Fibroblast of skin of abdomen (primary cell): ENCODE data around the gene ABLIM1.

Experiments
- DNase-seq: peaks from one replicate; pipeline ENCODE4 v3.0.0-alpha.2; 2013

ABLIM1 gene

DNA sequence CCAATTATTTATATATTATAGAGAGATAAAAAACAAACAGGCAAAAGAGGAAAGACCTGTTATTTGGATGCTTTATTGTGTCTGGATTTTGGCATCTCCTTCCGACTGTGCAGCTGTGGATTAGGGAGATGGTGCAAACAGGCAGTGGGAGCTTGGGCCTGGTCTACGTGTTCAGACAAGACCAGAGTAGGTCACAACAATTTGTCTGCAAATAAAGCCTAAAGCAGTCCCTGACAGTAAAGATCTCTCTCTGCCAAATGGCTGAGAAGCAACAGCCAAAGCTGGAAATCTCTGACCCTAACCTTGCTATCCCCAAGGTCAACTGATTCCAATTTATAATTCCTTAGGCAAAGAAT is 82.0 kb downstream of the ABLIM1 start:
- no peak for DNase-seq

DNA sequence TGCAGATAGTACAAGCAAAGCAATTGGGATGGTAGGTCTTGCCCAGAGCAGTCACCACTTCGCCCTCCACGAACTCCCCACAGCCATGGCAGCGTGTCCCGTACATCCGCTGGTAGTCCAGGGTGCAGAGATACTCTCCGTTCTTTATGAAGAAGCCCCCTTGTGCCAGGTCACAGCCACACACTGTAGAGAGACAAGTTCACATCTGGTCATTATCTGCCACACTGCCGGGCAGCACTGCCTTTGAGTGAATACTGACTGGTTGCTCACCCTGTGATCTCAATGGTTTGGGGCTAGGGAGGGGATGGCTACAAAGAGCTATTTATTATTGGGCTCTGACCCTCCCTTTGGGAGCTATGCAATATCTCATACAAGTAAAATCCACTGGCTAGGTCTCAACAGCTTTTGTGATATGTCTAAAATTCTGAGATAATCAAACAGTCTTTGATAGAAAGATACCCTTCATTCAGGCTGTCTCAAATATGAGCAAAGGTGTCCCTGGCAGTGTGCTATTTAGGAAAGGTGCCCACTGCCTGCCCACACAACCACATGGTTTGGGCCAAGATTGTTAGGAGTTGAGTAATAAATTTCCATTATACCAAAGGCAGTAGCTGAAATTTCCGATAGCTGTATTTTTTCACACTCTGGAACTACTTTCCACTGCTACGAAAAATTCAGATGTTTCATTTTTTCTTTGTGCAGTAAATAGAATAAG is 82.5 kb downstream of the ABLIM1 start:
- no peak for DNase-seq

DNA sequence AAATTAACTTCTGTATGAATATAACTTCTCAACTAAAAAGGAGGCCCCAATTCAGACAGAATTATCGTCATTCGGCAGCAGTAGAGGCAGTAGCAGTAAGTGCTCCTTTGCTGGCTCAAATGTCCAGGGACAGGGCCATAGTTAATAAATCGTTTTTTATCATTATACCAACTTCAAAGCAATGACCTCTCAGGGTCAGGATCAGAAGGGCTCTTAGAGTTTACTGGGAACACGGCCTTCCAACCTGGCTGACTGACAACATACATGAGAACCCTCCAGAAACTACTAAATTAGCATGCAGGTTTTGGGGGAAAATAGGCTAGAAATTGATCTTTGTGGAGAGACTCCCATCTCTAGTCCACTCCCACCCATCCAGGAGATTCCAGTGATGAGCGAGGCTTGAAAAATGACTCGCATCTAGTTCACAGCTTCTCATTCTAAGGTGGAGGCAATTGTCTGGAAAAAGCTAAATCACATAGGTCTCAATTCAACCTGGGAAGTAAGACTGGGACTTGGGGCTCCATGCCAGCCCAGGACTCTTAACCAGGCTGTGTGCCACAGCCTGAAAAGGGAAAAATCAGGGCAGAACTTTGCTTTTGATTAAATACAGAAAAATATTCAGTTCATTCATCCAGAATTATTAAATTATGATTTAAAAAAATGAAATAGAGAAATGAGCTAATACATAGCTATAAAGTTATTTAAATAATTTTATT is 84.6 kb downstream of the ABLIM1 start:
- no peak for DNase-seq

DNA sequence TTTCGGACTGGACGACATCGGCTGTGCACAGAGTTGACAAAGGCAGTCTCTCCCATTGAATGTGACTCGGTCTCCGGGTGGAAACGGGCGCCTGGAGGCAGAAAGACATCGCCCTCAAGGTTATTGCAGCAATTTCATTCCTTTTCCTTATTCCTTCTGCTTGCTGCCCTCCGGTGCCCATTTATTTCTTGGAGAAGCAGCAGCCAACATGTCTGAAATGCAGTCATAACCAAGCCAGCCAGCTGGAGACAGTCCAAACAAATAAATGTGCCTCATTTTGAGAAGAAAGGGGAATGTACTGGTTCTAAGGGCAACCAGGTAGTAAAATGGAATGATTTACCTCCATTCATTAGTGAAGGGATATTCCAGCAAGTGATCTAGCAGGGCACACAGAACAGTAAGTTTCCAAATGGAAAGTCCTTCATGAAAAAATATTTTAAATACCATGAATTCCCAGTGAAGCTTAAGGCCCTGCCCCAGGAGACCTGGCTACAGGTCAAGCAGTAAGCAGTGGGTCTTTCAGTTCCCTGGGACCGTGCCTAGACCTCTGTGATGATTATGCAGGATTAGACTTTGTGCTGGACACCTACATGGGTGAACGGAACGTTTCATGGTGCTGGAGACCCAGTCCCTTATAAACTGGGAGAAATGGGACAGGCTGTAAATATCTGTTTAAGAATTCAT is 86.6 kb downstream of the ABLIM1 start:
- no peak for DNase-seq

DNA sequence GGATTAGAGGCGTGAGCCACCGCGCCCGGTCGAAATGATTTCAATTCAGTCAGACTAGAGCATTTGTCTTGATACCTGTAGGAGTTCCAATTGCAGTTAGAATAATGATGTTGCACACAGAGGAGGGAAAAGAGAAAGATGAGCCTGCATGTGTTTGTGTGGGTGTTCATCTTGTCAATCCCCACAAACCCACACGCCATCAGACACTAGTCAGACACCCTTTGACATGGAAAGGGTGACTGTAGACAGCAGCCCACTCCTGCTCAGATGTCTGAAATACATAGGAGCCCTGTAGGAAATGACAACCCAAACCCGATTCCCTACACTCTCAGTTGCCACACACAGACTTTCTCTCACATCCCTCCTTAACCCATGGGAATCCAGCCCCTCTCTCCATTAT is 92.0 kb downstream of the ABLIM1 start:
- no peak for DNase-seq

DNA sequence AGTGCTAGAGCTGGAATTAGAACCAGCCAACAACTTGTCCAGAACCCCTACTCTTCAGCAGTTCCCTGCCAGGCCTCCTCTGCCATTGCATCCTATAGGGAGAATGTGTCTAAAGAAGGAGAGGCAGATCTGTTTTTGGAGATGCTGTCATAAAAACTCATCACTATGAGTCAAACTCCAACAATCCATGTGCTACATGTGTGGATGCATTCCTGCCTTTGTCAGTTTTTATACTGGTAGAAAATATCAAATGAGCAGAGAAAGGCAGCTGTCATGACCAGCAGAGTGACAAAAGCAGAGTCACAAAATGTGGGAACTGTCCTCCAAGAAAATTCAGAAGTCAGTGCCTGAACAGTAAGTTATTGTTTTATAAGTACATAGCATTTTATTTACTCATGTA is 93.0 kb downstream of the ABLIM1 start:
- peak; percentile 78 for DNase-seq

DNA sequence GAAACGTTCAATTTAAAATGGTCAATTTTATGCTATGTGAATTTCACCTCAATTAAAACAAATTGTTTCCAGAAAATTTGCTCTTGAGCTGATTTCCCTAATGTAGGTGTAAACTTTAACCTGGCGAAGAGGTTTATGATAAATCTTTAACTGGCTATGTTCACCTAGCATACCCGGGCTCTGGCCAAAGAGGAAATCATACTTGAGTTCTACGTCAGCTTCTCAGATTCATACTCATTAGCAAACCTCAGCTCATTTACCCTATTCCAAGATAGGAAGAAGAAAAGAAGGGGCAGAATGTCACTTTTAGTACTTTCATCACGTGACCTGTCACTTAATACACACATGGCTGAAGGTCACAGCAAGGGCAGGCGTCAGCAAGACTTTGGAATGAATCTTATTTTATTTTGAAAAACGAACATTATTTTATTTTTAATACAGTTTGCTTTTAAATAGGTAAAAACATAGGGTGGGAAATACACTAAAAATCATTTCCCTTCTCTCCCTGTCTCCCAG is 97.0 kb downstream of the ABLIM1 start:
- DNase-seq = no peak

DNA sequence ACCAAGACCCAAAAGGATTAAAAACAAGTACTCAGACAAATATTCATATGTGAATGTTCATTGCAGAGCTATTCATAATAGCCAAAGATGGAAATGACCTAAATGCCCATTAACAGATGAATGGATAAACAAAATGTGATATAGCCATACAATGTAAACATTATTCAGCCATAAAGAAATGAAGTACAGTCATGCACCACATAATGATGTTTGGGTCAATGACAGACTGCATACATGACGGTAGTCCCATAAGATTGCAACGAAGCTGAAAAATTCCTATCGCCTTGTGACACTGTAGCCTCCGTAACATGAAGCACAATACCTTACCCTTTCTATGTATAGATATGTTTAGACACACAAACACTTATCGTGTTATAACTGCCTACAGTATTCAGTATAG is 97.9 kb downstream of the ABLIM1 start:
- no peak for DNase-seq

DNA sequence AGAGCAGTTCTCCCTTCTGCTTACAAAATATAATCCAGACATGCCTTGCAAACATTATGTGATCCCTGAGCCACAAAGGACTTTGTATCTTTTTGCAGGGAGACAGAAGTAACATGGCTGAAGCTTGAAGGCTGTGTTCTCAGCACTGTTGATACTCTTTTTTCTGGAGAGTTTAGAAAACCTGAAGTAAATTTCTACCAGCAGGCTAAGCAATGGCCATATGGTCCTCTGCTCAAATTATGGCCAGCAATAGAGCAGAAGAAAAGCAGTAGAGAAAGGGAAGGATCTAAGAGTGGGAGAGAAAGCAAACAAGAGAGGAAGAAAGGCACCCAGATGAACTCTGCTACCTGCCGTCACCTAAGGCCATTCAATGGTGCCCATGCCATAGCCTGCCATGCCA is 98.4 kb downstream of the ABLIM1 start:
- DNase-seq = no peak

DNA sequence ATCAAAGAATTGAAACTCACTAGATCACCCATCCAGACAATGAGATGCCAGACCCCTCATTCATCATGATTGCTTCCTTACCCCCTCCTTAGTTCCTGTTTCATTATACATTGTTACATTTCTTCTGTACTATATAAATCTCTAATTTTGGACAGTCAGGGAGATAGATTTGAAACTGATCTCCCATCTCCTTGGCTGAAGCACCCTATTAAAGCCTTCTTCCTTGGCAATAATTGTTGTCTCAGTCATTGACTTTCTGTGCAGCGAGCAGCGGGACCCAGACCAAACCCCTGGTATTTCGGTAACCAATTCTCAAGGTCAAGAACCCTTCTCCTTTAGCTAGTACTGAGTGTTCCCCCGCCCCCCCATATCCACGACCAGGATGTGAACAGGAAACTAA is 100.2 kb downstream of the ABLIM1 start:
- DNase-seq = no peak

DNA sequence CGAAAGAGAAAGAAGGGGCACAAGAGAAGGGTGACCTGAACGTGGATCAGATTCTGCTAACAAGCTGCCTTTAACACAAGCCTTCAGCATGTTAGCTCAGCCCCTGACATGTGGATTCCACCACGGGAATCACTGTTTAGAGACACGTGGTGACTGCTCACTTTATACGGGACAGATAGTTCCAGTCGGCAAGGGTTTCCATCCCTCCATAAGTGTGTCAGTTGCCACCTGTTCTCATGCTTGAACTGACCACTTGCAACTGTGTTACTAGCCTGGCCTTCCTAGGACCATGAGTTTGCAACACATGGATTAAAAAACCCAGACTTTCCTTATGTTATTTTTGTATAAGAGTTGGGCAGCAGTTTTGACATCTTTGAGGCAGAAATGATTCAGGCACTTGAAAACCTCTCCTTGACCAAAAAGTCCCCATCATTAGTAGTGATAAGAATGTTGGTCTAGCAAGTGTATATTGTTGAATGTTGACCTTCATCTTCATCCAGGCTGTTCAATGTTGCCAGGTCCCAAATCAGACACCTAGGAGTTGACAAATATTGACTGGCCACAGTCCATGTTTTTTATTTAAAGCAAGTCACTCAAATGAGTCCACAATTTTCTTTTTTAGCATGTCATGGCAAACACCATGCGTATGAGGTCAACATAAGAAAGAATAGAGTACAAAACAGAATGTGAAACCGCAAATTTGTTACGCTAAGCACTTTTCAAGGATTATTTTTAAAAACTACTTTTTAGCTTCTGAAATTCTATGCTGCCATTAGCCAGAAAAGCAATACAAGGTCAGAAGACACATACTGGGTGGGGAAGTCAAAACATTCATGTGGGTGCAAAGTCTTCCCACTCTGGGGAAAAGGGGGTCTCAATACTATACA is 101.6 kb downstream of the ABLIM1 start:
- DNase-seq = no peak

DNA sequence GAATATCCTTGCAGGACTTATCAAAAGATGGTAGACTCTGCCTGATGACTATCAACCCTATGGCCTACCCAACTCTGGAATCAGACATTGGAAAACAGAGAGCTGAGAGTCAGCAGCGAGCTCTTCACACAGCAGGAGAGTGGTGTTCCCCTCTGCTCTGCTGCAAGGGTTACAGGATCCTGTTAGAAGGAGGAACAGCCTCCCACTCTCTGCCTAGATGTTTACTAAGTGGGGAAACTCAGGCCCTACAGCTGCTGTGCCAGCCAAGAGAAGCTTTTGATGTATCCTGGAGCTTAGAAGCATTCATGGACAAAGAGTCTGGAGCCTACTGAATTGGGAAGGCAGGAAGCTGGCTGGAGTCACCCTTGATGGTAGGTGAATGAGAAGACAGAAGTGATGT is 104.6 kb downstream of the ABLIM1 start:
- no peak for DNase-seq

DNA sequence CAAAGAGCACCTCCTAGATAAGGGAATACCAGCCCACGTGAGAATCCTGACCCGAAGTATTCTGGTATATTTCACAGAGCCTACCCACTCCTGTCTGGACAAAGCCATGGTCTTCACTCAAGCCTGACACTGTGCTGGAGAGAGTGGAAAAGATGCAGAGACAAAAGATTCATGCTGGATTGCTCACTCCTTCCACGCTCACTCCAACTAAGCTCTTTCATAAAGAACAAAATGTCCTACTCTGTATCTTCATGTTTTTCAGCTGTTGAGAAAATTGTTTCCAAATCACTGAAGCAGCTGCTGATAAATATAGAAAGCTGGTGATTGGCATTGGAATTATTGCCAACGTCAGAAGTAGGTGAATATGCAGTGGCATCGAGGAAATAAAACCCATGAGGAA is 106.0 kb downstream of the ABLIM1 start:
- no peak for DNase-seq

DNA sequence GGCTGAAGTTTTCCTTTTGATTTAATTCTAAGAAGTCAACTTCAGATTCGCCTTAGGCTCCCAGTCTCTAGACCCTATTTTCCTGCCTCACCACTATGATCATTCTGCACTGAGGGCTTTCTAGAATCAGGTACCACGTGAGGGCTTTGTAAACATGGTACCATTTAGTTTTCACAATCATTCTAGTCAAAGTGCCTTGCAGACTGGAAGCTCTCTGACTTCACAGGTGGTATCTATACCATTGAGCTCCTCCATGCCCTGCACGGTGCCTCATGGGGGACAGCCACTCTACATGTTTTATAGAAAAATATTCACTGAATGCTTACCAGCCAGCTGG is 106.5 kb downstream of the ABLIM1 start:
- DNase-seq = no peak

DNA sequence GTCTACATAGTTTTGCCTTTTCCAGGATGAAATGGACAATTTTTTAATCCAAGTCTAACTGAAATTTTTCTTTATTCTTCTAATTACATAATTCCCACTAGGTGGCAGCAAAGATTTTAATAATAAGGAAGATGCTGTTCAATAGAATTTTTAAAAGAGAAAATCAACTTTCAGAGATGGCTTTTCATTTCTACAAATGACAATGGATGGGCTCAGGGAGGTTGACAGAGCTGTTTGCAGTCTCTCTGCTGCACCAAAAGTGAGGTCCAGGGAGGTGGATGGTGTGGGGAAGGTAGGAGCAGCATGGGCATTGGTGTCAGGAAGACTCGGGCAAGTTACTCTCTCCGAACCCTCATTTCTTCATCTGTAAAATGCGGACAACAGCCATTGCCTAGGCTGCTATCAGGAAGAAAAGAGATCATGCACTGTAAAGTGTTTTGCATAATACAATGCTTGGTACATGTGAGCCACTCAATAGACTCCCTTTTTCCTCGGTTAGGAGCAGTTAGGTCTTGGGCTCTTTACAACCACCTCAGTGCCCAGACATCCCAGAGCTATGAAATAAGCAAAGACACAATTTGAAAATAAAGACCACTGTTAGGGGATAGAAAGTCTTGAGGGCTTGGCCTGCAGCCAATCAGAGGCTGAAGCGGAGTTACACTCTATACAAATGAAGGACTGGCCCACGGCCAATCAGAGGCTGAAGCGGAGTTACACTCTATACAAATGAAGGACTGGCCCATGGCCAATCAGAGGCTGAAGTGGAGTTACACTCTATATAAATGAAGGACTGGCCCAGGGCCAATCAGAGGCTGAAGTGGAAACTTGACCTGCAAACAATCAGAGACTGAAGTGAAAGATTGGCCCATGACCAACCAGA is 107.1 kb downstream of the ABLIM1 start:
- peak; percentile 33 for DNase-seq

DNA sequence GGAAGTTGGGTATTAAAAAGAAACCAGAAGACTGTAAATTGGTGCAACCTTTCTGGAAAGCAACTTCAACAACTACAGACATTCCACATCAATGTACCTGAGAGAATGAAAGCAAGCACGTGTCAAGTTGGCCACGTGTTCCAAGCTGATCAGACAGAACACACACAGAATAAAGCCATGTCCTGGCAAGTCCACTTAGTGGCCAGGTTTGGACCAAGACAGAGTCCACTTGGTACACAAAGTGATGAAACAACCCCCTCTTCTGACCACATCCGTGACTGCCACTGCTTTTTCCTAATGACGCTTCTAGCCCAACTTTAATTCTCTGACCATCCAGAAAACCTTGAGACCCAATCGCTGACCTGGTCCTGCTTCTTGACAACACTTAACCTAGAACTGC is 109.4 kb downstream of the ABLIM1 start:
- DNase-seq = no peak

DNA sequence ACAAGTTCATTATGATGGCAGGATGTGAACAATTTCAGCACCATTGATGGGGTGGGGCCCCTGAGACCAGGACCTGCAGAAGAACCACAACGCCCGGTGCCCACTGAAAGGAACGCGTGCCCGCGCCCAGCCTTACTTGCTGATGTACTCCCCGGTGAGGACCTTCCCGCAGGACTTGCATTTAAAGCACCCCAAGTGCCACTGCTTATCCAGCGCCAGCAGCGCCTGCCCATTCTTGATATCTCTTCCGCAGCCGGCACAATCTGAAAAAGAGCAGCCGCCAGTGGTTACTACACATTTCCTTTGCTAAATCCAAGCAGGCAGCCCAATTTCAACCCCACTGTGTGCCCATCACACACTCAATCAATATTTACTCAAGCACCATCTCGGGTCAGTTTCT is 110.6 kb downstream of the ABLIM1 start:
- no peak for DNase-seq

DNA sequence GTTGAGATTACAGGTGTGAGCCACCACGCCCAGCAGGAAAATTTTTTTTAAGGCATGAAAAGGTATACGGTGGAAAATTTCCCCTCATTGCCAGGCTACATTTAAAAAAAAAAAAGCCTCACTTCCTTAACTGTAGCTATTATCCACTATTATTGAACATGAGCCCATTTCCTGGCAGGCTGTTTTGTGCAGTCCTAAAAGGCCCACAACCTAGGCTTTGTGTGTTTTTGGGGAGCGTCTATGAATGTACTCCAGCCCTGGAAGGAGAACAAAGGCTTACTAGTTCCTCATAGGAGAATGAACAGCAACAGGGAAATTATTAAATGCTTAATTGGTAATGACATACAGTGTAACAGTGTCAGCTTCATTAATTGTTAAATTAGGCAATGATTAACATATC is 111.0 kb downstream of the ABLIM1 start:
- DNase-seq = no peak

DNA sequence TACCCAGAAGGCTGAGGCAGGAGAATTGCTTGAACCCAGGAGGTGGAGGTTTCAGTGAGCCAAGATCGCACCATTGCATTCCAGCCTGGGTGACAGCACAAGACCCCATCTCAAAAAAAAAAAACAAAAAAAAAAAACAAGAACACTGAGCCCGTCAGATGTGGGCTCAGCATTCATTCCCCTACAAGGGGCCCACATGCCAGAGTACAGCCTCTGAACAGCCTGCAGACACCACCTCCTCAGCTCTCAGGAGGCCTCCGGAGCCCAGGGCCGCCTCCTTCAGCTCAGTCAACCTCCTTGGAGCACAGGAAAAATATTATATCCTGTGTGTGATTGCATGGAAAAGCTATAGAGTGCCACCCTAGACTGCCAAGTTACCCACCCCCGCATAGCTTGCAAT is 112.3 kb downstream of the ABLIM1 start:
- no peak for DNase-seq

DNA sequence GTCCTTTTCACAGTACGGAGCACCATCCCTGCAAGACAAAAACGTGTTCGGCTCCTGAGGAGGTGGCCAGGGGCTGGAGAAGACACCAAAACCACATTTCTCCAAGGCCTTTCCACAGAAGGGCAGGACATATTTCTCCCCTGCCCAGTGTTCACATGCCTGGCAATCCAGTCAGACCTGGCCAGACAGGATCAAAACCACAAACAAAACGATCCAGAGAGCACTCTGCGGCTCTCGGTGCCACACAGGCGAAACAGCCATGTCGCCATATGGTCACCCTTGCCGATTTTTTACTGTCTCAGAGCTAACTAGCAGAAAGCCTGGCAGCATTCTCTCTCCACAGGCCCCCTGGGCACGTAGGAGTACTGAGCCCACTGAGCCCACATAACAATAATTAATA is 113.0 kb downstream of the ABLIM1 start:
- DNase-seq = no peak

DNA sequence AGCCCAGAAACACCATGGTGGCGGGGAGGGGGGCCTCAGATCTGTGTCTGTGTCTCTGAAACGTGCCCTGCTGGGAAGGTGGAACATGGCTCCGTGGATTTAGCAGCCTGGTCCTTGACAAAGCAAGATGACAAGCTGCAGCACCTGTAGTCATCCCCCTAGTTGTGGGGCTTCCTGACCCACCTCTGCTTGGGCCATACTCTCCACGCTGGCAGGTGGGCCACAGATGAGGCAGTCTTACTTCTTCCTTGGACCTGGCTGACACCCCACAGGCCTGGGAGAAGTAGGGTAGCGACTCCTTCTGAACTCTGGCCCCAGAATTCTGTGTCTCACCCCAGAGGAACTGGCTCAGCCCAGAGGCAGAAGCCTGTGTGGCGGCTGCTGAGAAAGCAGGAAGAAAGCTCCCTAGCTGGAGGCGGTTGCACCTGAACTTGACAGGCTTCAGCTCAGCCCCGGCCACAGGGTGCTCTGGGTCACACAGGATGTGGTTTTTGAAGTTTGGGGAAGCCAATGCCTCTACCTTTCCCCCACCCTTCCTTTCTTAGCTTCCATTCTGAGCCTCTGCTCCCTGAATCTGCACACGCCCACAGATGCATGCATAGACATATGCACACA is 113.9 kb downstream of the ABLIM1 start:
- no peak for DNase-seq
